OCI-LY3 (cell line): ENCODE data around the gene SAPCD2.

Source experiments
- EZH2phosphoT487 ChIP-seq: fragments of 200-600 bp; shearing (Covaris generic); IDR thresholded peaks from 2 replicates; pipeline ENCODE4 v1.6.1; 2018; ENCODE audit warnings: antibody characterized with exemption, mixed run types, low read depth
- TF ChIP-seq, protein P1 (sequence below): fragments of 200-600, 300-600 bp; sonication (generic); IDR thresholded peaks from 2 replicates; pipeline ENCODE4 v1.5.1; 2014; ENCODE audit warnings: antibody characterized with exemption, low read length, low read depth

DNA sequence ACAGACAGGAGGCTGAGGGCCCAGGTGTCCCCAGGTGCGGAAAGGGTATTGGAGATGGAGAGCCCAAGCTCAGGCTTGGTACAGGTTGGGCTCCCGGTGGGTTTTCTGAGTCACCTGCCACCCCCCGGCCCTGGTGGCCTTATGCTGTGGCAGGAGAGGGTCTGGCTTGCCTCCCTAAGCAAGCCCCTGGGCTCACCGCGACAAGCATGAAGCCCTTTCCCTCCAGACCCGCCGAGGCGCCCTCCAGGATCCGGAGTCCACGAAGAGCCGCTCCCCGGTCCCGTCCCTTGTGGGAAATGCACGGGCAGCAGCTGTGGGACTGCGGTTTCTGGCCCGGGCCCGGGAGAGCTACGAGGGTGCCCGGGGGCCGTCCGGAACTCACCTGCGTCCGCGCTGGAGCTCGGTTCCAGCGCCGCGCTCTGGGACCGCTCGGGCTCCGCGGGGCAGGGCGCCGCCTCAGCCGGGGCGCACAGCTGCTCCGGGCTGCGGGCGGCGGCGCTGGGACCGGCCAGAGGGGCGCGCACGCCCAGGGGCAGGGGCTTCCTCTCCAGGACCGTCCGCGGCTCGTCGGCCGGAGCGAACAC is 757 bp downstream of the SAPCD2 start:
- TF ChIP-seq, protein P1, sequence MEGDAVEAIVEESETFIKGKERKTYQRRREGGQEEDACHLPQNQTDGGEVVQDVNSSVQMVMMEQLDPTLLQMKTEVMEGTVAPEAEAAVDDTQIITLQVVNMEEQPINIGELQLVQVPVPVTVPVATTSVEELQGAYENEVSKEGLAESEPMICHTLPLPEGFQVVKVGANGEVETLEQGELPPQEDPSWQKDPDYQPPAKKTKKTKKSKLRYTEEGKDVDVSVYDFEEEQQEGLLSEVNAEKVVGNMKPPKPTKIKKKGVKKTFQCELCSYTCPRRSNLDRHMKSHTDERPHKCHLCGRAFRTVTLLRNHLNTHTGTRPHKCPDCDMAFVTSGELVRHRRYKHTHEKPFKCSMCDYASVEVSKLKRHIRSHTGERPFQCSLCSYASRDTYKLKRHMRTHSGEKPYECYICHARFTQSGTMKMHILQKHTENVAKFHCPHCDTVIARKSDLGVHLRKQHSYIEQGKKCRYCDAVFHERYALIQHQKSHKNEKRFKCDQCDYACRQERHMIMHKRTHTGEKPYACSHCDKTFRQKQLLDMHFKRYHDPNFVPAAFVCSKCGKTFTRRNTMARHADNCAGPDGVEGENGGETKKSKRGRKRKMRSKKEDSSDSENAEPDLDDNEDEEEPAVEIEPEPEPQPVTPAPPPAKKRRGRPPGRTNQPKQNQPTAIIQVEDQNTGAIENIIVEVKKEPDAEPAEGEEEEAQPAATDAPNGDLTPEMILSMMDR, result no peak
- no peak for TF ChIP-seq EZH2phosphoT487
